GM12873 (cell line): Measurements from ENCODE around the gene ARID1B.

ENCODE experiments used
- TF ChIP-seq, protein P1 (sequence below): IDR thresholded peaks from 2 replicates; pipeline ENCODE4 v1.5.1; 2012; ENCODE audit warnings: low read depth, mild to moderate bottlenecking, moderate library complexity, low read length, control low read depth; ENCODE audit not compliant: insufficient read depth; ENCODE audit errors: missing control alignments

The ARID1B gene

GRCh38 chr6:156841508-156841907 lies 64.3 kb downstream of the ARID1B start:
- TF ChIP-seq, protein P1, sequence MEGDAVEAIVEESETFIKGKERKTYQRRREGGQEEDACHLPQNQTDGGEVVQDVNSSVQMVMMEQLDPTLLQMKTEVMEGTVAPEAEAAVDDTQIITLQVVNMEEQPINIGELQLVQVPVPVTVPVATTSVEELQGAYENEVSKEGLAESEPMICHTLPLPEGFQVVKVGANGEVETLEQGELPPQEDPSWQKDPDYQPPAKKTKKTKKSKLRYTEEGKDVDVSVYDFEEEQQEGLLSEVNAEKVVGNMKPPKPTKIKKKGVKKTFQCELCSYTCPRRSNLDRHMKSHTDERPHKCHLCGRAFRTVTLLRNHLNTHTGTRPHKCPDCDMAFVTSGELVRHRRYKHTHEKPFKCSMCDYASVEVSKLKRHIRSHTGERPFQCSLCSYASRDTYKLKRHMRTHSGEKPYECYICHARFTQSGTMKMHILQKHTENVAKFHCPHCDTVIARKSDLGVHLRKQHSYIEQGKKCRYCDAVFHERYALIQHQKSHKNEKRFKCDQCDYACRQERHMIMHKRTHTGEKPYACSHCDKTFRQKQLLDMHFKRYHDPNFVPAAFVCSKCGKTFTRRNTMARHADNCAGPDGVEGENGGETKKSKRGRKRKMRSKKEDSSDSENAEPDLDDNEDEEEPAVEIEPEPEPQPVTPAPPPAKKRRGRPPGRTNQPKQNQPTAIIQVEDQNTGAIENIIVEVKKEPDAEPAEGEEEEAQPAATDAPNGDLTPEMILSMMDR = no peak

GRCh38 chr6:156842598-156843250 lies 65.5 kb downstream of the ARID1B start:
- TF ChIP-seq, protein P1 = no peak

- TF ChIP-seq, protein P1 = no peak
Measured at GRCh38 chr6:156844089-156844488, 66.9 kb downstream of the ARID1B start.

DNA sequence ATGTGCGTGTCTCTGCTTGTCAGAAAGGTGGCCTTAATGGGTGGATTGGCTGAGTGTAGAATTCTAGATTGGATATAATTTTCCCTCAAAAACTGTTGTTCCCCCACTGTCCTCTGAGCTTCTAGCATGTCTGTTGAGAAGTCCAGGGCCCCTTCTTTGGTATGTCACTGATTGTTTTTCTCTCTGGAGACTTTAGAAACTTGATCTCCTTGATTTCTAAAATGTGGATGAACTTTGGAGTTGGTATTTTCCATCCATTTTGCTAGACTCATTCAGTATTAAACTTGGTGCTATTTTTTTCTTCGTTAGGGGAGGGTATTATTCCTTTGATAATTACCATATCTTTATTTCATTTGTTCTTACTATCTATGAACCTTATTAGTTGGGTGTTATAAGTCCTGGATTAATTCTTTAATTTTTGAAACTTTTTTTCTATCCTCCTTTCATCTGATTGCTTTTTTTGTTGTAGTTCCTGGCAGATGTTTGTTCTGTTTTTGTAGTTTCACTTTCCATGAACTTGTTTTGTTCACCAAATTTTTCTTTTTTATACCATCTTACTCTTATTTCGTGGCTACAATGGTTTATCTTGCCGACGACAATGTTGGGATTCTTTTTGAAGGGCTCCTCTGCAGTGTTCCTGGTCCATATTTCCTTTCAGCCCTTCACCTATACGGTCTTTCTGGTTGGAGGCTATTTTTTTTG lies 68.4 kb downstream of the ARID1B start:
- TF ChIP-seq, protein P1 = peak; percentile 6

DNA sequence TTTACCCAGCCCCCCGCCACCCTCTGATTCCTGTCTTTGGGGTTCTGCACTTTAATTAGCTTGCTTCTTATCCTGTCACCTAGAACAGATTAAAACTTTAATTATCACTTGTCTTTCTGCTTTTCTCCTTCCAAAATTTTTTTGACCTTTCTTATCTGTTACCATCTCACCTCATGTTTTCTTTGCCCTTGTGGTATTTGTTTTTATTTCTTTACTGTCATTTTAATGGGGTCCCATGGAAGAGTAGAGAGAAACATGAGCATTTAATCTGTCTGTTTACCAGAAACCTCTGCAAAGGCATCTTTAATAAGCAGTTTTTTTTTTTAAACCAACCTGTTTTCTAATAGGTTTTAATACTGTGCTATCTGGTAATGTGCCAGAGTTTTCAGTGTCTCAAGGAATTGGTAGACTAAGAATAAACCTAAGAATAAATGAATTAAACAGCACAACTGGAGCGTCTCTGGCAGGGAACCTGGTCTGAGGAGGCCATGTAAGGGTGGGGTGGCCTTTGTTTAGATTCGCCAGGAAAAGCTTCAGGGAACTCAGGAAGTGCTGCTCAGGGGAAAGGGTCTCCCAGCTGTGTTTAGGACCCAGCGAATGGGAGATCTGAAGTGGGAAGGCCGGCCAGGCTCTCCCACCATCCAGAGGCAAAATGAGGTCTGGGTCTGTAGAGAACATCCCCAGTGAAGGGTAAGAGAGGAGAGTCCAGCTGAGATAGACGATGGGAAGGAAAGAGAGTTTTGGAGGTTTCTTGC lies 69.8 kb downstream of the ARID1B start:
- TF ChIP-seq, protein P1 = no peak

- TF ChIP-seq, protein P1 = no peak
Measured at GRCh38 chr6:156848123-156848522, 70.9 kb downstream of the ARID1B start.

DNA sequence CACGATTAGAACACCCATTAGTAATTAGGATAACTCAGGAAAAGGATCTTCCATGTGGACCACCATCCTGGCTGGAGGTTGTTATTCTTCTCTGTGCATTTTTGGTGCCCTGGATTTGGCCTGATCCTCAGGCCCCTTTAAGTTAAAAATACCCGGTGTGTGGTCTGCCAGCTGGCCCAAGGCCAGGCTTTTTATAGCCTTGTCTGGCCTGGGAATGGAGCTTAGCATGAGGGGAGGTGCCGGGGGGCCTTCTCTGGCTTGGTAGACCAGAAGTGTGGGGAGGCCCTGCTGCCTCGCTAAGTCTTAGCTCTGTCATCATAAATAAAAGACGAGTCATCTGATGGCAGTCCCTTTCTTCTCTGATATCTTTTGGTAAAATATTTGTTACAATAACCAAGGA lies 71.4 kb downstream of the ARID1B start:
- TF ChIP-seq, protein P1 = no peak
